Spleen (tissue), 3 donors: ENCODE results near the gene ENOX2.

Source experiments
- POLR2A ChIP-seq, 3 donors: fragments of 450-650 bp; IDR thresholded peaks; one replicate each; pipeline ENCODE4 v1.5.1; 2017; ENCODE audit warnings: antibody characterized with exemption in 3 of 3, mild to moderate bottlenecking in 1 of 3
- POLR2AphosphoS5 ChIP-seq, 3 donors: sonication (generic); formaldehyde crosslinking; IDR thresholded peaks; one replicate each; pipeline ENCODE4 v1.5.1; 2017; ENCODE audit warnings: antibody characterized with exemption in 3 of 3

DNA sequence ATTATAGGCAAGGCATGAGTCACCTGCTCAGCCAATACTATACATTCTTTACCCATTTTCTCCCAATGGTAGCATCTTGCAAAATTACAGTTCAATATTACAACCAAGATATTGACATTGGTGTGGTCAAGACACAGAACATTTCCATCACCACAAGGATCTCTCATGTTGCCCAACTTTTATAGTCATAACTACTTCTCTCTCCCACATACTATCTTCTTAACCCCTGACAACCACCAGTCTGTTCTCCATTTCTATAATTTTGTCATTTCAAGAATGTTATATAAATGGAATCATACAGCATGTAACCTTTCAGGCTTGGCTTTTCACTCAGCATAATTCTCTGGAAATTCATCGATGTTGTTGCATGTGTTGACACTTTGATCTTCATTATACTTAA is 144.9 kb downstream of the ENOX2 start:
- TF ChIP-seq POLR2AphosphoS5 (IDR thresholded peaks at IDR 0.05) (no peak), POLR2A (IDR thresholded peaks at IDR 0.05) (no peak)
